Ascending aorta (tissue), 2 donors: ENCODE measurements around the gene PRMT1. TPM values are rescaled to one million over a fixed set of nuclear protein-coding genes. Genes with fewer than 3 reads are reported as not detected.

Experiments
- DNase-seq, 2 donors: peaks; one replicate each; pipeline ENCODE4 v3.0.0-alpha.2; 2019; ENCODE audit warnings: low spot score in 2 of 2
- H3K27ac ChIP-seq, 2 donors: fragments of 200-600 bp; sonication (generic); one replicate each; pipeline ENCODE4 v1.5.1; 2016 to 2017; ENCODE audit warnings: mild to moderate bottlenecking in 1 of 2
- H3K27me3 ChIP-seq: fragments of 200-600 bp; sonication (generic); one replicate; pipeline ENCODE4 v1.5.1; 2017
- H3K36me3 ChIP-seq, 2 donors: fragments of 200-600 bp; sonication (generic); one replicate each; pipeline ENCODE4 v1.5.1; 2016
- H3K4me1 ChIP-seq, 2 donors: fragments of 200-600 bp; sonication (generic); one replicate each; pipeline ENCODE4 v1.5.1; 2016 to 2017; ENCODE audit warnings: mild to moderate bottlenecking in 1 of 2
- H3K4me3 ChIP-seq, 2 donors: fragments of 200-600 bp; sonication (generic); one replicate each; pipeline ENCODE4 v1.5.1; 2016 to 2017; ENCODE audit warnings: mild to moderate bottlenecking in 1 of 2
- H3K9me3 ChIP-seq, 2 donors: fragments of 200-600 bp; sonication (generic); one replicate each; pipeline ENCODE4 v1.5.1; 2016
- CTCF ChIP-seq, 3 experiments: fragments of 200-600 bp in 2 of 3; fragments of 450-650 bp in 1 of 3; sonication (generic) in 2 of 3; IDR thresholded peaks; one replicate each; pipeline ENCODE4 v1.5.1; 2016 to 2019; ENCODE audit warnings: antibody characterized with exemption in 3 of 3, mild to moderate bottlenecking in 1 of 3, moderate library complexity in 1 of 3
- intact Hi-C: fragments of 100-400 bp; cut with DNase I; formaldehyde crosslinking; loops from one replicate; pipeline ENCODE4 v1.15.1; 2023
- total RNA-seq: library from RNA; depleted of rRNA; stranded (reverse); fragments of >200 nt; gene quantifications from one replicate; pipeline ENCODE4 v1.1.0, GENCODE V29; 2016

PRMT1 gene
- total RNA-seq, 1 donor from 2014 or later: 271 TPM

- no peaks in the 10 kb centered on the region for H3K9me3 ChIP-seq
- peaks cover 0 to 17% of the 10 kb centered on the region in 2 donors for H3K4me1 ChIP-seq
- H3K27me3 ChIP-seq: no peaks in the 10 kb centered on the region
- peak in 1 of 2 donors; percentile 82 for DNase-seq
- intact Hi-C loops: no loop called here
- H3K4me3 ChIP-seq: peak within 1 kb of the TSS; percentile 46 to 65
- TF ChIP-seq CTCF (IDR thresholded peaks at IDR 0.05): no peak
- H3K27ac ChIP-seq: peak within 1 kb of the TSS in 1 of 2 donors; percentile 13
- peaks cover 8 to 23% of the 10 kb centered on the region in 2 donors for H3K36me3 ChIP-seq
Observed at GRCh38 chr19:49690656-49691242, 13.7 kb downstream of the PRMT1 start, which contains the start of gene CPT1C. CPT1C (plus strand) TSS chr19:49691116; CDS start chr19:49692253, 1,137 bp downstream.

GRCh38 chr19:49691243-49692146, 14.4 kb downstream of the PRMT1 start:
- H3K4me1 ChIP-seq: peaks cover 0 to 17% of the 10 kb centered on the region in 2 donors
- peak overlapping the region; percentile 46 to 65 for H3K4me3 ChIP-seq
- intact Hi-C loops: no loop called here
- H3K9me3 ChIP-seq: no peaks in the 10 kb centered on the region
- no peak for DNase-seq
- TF ChIP-seq CTCF (IDR thresholded peaks at IDR 0.05): no peak
- H3K27me3 ChIP-seq: no peaks in the 10 kb centered on the region
- H3K36me3 ChIP-seq: peaks cover under 1 to 16% of the 10 kb centered on the region in 2 donors
- H3K27ac ChIP-seq: no peak overlapping the region

GRCh38 chr19:49692147-49692506, 15.1 kb downstream of the PRMT1 start:
- Histone ChIP-seq H3K27me3 (no peaks in the 10 kb centered on the region), H3K9me3 (no peaks in the 10 kb centered on the region), H3K27ac (no peak overlapping the region), H3K4me3 (no peak overlapping the region), H3K36me3 (peaks cover 0 to 9% of the 10 kb centered on the region in 2 donors), H3K4me1 (peaks cover 0 to 17% of the 10 kb centered on the region in 2 donors)
- no peak for TF ChIP-seq CTCF (IDR thresholded peaks at IDR 0.05)
- no peak for DNase-seq
- intact Hi-C loops: no loop called here

GRCh38 chr19:49696115-49696514, 19.0 kb downstream of the PRMT1 start:
- no peak overlapping the region for H3K27ac ChIP-seq
- H3K4me3 ChIP-seq: no peak overlapping the region
- no peaks in the 10 kb centered on the region for H3K9me3 ChIP-seq
- no peaks in the 10 kb centered on the region for H3K27me3 ChIP-seq
- no peaks in the 10 kb centered on the region for H3K36me3 ChIP-seq
- H3K4me1 ChIP-seq: peaks cover 0 to 5% of the 10 kb centered on the region in 2 donors
- intact Hi-C loops: no loop called here
- TF ChIP-seq CTCF (IDR thresholded peaks at IDR 0.05): no peak
- DNase-seq: no peak

GRCh38 chr19:49696865-49697264, 19.8 kb downstream of the PRMT1 start:
- intact Hi-C loops: no loop called here
- H3K36me3 ChIP-seq: no peaks in the 10 kb centered on the region
- H3K9me3 ChIP-seq: no peaks in the 10 kb centered on the region
- no peak overlapping the region for H3K27ac ChIP-seq
- no peak overlapping the region for H3K4me3 ChIP-seq
- no peaks in the 10 kb centered on the region for H3K27me3 ChIP-seq
- TF ChIP-seq CTCF (IDR thresholded peaks at IDR 0.05): no peak
- no peaks in the 10 kb centered on the region for H3K4me1 ChIP-seq
- DNase-seq: no peak
